OCI-LY7 (cell line): ENCODE results near the gene PCK1. TPM values are rescaled to one million over a fixed set of nuclear protein-coding genes. Genes with fewer than 3 reads are reported as not detected.

ENCODE experiments used
- BruUV-seq: library from RNA; stranded (reverse); fragments of 400-500 nt; replicated peaks from 2 replicates; lab custom pipeline; 2021; lab: Mats Ljungman, UMichigan
- CTCF ChIA-PET: fragments of 300-600 bp; sonication (Branson Sonifier 250); formaldehyde crosslinking; loops from one replicate; lab custom pipeline; 2022; ENCODE audit warnings: antibody characterized with exemption; ENCODE audit not compliant: unreplicated experiment; lab: Charles Lee
- POLR2A ChIA-PET: fragments of 300-600 bp; sonication (Branson Sonifier 250); formaldehyde crosslinking; loops from one replicate; lab custom pipeline; 2022; ENCODE audit warnings: antibody characterized with exemption; lab: Charles Lee
- DNase-seq: peaks from one replicate; pipeline ENCODE4 v3.0.0-alpha.2; 2015; ENCODE audit warnings: low spot score
- H2AFZ ChIP-seq: fragments of 200-600 bp; sonication (generic), shearing (Covaris generic); 2 replicates; pipeline ENCODE4 v1.6.1; 2014; ENCODE audit warnings: mild to moderate bottlenecking, antibody characterized with exemption, low read length, moderate library complexity
- H3K27ac ChIP-seq: fragments of 200-600 bp; sonication (generic); 2 replicates; pipeline ENCODE4 v1.5.1; 2014; ENCODE audit warnings: mixed run types, low read depth, mild to moderate bottlenecking, moderate library complexity, low read length, inconsistent platforms; ENCODE audit not compliant: poor library complexity, severe bottlenecking
- H3K36me3 ChIP-seq: fragments of 200-600 bp; sonication (generic); 2 replicates; pipeline ENCODE4 v1.6.1; 2014; ENCODE audit warnings: mild to moderate bottlenecking, antibody characterized with exemption, low read length, moderate library complexity, mixed read lengths; ENCODE audit not compliant: insufficient read depth
- H3K4me1 ChIP-seq: fragments of 200-600 bp; sonication (generic); 2 replicates; pipeline ENCODE4 v1.5.1; 2014; ENCODE audit warnings: mild to moderate bottlenecking, low read length; ENCODE audit not compliant: insufficient read depth, poor library complexity, severe bottlenecking
- H3K4me2 ChIP-seq: fragments of 200-600 bp; sonication (generic); 2 replicates; pipeline ENCODE4 v1.6.1; 2014; ENCODE audit warnings: mild to moderate bottlenecking, low read length
- H3K4me3 ChIP-seq: fragments of 200-600 bp; sonication (generic); 2 replicates; pipeline ENCODE4 v1.5.1; 2014; ENCODE audit warnings: mild to moderate bottlenecking, low read depth, low read length; ENCODE audit not compliant: poor library complexity, severe bottlenecking
- H3K79me2 ChIP-seq: fragments of 200-600 bp; sonication (generic); 2 replicates; pipeline ENCODE4 v1.6.1; 2016; ENCODE audit warnings: low read depth, mild to moderate bottlenecking, low read length, moderate library complexity, mixed read lengths; ENCODE audit not compliant: insufficient read depth
- H3K9me2 ChIP-seq: fragments of 200-600 bp; sonication (generic); 2 replicates; pipeline ENCODE4 v1.6.1; 2016; ENCODE audit warnings: mild to moderate bottlenecking, low read length, mixed read lengths; ENCODE audit not compliant: insufficient read depth
- H3K9me3 ChIP-seq: fragments of 200-600 bp; sonication (generic); 2 replicates; pipeline ENCODE4 v1.6.1; 2014; ENCODE audit warnings: mild to moderate bottlenecking, mixed run types, low read length, mixed read lengths
- H4K20me1 ChIP-seq: fragments of 200-600 bp; sonication (generic); 2 replicates; pipeline ENCODE4 v1.6.1; 2014; ENCODE audit warnings: mild to moderate bottlenecking, antibody characterized with exemption, low read length, moderate library complexity, mixed read lengths; ENCODE audit not compliant: insufficient read depth
- EZH2phosphoT487 ChIP-seq: fragments of 200-600 bp; sonication (generic); IDR thresholded peaks from 2 replicates; pipeline ENCODE4 v1.6.1; 2018; ENCODE audit warnings: low read depth, borderline replicate concordance, mild to moderate bottlenecking, mixed run types, antibody characterized with exemption, low read length, moderate library complexity, mixed read lengths
- intact Hi-C: fragments of 100-400 bp; cut with micrococcal nuclease; formaldehyde crosslinking; loops from one replicate; pipeline ENCODE4 v1.10.0; 2022; ENCODE audit not compliant: unreplicated experiment
- total RNA-seq, 2 experiments: library from RNA; depleted of rRNA in 1 of 2; stranded (reverse); fragments of >200 nt in 1 of 2; shearing (Covaris generic) in 1 of 2; gene quantifications; 2 replicates each; pipeline ENCODE4 v1.2.3, GENCODE V29; 2014 to 2022
- TF ChIP-seq, protein P1 (sequence below): fragments of 200-600 bp; sonication (generic); conservative IDR thresholded peaks from 2 replicates; pipeline ENCODE4 v1.5.1; 2014; ENCODE audit warnings: mild to moderate bottlenecking, antibody characterized with exemption, low read length, moderate library complexity, mixed read lengths

PCK1 gene
- total RNA-seq, 2 experiments from 2014 or later, result 6.9 to 13.0 TPM

DNA sequence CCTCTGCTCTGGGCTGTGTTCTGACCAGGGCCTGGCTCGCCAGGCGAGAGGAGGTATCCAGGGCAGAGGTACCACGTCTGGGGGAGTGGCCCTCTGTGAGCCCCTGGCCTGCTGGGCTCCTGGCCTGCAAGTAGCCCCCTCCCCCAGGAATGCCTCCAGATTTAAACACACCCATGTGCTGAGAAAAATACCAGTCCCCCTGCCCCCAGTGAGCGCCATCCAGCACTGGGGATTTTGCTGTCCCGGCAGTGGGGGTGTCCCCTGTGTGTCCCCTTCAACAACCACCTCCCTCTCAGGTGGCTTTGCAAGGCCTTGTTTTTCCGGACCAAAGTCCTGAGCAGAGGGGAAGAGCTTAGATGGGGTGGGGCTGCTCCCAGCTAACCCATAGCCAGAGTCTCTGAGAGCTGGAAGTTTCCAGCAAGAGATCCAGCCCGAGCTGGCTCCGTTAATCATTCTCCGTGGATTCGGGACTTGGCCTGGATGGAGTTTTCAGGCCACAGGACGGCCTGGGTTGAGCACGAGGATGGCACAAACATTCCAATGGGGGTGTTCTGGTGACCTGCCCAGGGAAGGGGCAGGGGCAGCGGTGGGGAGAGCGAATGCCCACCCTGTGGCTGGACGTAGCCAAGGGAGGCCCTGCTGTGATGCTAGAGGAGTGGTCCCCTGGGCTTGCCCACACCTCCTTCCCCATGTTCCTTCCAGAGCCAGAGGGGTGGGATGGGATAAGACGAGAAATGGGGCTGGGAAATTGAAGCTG is 29.0 kb downstream of the PCK1 start:
- ChIA-PET POLR2A (no interaction called here), CTCF (no interaction called here)
- no peak overlapping the region for H3K27ac ChIP-seq
- no peak overlapping the region for H3K4me3 ChIP-seq
- DNase-seq, result no peak
- peaks cover 10% of the 10 kb centered on the region; the same call in 1 of the 2 replicates for H3K9me3 ChIP-seq
- peaks cover 12% of the 10 kb centered on the region for H3K4me1 ChIP-seq
- no peaks in the 10 kb centered on the region for H3K9me2 ChIP-seq
- H3K4me2 ChIP-seq, result no peak overlapping the region
- intact Hi-C loops, result loop anchor here (5.0 kb wide), 1 partner anchor 498 kb away; no protein-coding TSS in a partner anchor
- H4K20me1 ChIP-seq, result no peaks in the 10 kb centered on the region
- H2AFZ ChIP-seq, result no peak overlapping the region
- no peaks in the 10 kb centered on the region for H3K36me3 ChIP-seq
- TF ChIP-seq EZH2phosphoT487, result no peak
- TF ChIP-seq, protein P1, sequence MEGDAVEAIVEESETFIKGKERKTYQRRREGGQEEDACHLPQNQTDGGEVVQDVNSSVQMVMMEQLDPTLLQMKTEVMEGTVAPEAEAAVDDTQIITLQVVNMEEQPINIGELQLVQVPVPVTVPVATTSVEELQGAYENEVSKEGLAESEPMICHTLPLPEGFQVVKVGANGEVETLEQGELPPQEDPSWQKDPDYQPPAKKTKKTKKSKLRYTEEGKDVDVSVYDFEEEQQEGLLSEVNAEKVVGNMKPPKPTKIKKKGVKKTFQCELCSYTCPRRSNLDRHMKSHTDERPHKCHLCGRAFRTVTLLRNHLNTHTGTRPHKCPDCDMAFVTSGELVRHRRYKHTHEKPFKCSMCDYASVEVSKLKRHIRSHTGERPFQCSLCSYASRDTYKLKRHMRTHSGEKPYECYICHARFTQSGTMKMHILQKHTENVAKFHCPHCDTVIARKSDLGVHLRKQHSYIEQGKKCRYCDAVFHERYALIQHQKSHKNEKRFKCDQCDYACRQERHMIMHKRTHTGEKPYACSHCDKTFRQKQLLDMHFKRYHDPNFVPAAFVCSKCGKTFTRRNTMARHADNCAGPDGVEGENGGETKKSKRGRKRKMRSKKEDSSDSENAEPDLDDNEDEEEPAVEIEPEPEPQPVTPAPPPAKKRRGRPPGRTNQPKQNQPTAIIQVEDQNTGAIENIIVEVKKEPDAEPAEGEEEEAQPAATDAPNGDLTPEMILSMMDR, result no peak
- no peaks in the 10 kb centered on the region for H3K79me2 ChIP-seq
- no TSS peak for BruUV-seq

DNA sequence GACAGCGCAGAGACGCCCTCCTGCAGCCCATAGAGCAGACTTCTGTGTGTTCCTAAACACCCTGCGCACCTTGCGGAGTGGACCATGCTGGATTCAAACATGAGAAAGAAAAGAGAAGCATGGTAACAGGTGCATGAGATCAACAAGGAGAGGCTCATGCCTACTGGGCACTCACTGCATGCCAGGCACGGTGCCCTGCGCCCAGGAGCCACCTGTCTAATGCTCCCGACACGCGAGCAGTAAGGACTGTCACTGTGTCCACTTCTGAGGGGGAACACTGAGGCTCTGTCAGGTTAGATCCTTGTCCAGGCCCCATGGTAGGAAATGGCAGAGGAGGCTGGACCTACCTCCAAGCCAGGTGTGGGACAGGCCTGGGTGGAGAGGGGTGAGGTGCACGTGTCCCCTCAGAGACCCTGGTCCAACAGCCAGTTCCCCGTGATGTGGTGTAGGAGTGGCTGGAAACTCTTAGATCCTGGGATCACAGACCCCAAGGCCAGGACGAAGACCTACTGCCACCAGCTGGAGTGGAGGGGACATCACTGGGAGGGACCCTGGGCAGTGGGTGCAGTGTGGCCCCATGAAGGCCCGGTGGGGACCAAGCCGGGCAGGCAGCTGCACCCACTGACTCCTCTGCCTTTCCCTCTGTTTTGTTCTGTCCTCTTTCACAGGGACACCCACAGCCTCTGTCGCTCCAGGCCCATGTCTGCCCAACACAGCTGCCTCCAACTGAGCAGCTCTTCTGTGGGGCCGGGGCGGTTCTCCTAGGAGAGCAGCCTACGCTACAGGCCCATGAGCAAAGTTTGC is 29.8 kb downstream of the PCK1 start:
- Histone ChIP-seq H4K20me1 (no peaks in the 10 kb centered on the region), H3K4me2 (no peak overlapping the region), H3K4me3 (no peak overlapping the region), H3K27ac (no peak overlapping the region), H3K9me3 (peaks cover 10% of the 10 kb centered on the region; the same call in 1 of the 2 replicates), H3K4me1 (peaks cover 4% of the 10 kb centered on the region), H2AFZ (no peak overlapping the region), H3K36me3 (no peaks in the 10 kb centered on the region), H3K9me2 (no peaks in the 10 kb centered on the region), H3K79me2 (no peaks in the 10 kb centered on the region)
- no peak for DNase-seq
- TF ChIP-seq EZH2phosphoT487, result no peak
- TF ChIP-seq, protein P1, result no peak
- no TSS peak for BruUV-seq
- ChIA-PET CTCF (no interaction called here), POLR2A (no interaction called here)
- intact Hi-C loops, result loop anchor here (5.0 kb wide), 1 partner anchor 498 kb away; no protein-coding TSS in a partner anchor
